CD4-positive, alpha-beta T cell treated with Interleukin-6 for 4 hours (primary cell): ENCODE results near the gene ROBO1.

Experiments used
- DNase-seq: peaks from one replicate; pipeline ENCODE4 v3.0.0-alpha.2; 2020; ENCODE audit warnings: mixed read lengths

The ROBO1 gene

GRCh38 chr3:79664455-79664854 lies 103.3 kb downstream of the ROBO1 start:
- DNase-seq = no peak

GRCh38 chr3:79661896-79662295 lies 105.9 kb downstream of the ROBO1 start:
- no peak for DNase-seq

DNA sequence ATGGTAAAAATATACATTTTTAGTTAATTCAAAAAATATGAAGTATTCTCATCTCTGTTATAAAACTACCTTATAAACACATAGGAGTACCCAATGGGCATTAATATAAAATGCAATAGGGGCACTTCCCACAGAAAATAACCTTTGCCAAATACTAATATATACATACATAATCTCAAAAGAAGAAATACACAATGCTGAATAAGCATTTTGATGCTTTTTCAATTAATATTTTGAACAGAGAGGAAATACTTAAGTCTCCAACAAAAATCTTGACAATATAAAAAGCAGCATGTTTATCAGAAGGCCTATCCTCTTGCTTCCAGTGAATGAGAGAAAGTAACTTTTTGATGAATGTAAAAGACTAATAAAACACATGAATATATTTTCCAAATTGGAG lies 110.7 kb downstream of the ROBO1 start:
- DNase-seq = no peak

DNA sequence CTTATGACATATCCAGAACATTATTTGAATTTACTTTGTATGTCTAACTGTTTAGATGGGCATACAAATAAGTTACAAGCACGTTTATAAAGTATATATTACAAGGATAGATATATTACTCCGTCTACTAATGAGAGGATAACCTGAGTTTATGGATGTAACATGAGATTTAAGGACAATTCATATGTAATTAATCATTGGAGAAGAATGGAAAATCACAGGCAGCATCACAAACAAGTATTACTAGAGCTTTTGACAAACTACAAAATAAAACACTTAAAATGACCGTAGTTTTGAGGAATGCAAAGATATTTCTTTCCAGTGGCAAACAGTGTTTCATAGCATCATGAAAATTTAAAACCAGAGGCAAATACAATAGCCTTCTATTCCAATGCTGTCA lies 113.8 kb downstream of the ROBO1 start:
- no peak for DNase-seq

- DNase-seq = no peak
Observed at GRCh38 chr3:79653266-79653830, 114.5 kb downstream of the ROBO1 start.

DNA sequence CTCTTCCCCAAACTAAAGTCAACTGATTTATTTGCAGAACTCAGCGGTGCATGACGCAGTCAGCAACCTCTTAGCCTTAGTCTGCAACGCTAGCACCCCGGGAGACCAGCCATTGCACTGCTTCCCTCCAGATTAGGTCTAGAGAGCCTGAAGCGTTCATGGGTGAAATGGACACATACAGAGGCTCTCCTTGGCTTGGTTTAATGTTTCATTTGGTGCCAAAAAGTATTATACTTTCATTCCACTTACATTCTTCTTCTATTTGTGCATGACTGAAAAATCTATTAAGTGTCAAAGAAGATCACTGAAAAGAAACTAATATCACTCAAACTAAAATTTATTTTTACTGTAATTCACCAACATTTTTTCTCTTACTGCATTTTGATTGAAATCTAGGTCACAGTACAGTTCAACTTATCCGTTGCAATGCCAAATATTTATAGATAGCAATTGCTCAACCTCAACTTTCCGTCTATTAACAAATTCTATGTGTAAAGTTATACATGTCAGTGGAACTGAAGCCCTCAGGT lies 116.2 kb downstream of the ROBO1 start:
- DNase-seq = no peak

DNA sequence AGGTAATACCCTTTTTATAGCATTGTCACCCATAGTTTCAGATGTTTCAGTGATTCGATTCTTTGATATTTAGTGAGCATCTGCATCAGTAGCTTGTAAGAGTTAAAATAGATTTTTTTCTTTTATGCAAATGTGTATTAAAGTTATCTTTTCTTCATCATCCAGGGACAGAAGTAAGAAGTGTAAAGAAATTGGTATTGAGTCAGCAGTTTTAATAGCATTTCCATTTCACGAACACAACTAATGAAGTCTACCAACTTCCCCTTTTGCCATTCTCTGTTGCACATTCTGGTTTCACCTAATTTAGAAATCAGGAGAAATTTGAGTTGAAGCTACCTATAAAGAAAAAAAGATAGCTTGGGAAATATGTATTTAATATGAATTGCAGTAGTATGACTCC lies 127.9 kb downstream of the ROBO1 start:
- DNase-seq = no peak

GRCh38 chr3:79636372-79636771 lies 131.4 kb downstream of the ROBO1 start:
- no peak for DNase-seq

GRCh38 chr3:79632842-79633241 lies 135.0 kb downstream of the ROBO1 start:
- no peak for DNase-seq

DNA sequence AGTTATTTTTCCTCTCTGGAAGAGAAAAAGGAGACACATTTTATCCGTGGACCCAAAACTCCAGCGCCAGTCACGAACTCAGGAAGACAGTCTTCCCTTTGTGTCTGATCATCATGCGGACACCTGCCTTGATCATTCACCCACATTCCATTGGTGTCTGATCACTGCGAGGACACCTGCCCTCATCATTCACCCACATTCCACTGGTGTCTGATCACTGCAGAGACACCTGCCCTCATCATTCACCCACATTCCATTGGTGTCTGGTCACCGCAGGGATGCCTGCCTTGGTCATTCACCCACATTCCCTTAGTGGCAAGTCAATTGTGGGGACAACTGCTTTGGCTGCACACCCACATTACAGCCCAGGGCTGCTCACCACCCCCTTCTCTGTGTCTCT lies 148.9 kb downstream of the ROBO1 start:
- no peak for DNase-seq

DNA sequence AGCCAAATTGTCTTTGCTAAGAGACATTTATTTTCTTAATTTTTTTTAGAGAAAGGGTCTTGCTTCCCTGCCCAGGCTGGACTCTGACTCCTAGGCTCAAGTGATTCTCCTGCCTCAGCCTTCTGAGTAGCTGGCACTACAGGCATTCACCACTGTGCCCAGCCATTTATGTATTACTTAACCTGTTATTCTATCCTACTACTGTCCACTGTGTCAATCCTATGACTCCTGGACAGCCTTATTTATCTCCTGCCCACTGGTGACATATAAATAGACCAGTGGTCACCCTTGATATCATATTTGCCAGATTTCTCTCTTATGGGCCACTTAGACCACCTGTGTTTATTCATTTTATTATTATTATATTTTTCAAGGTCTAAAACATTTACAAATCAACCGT lies 161.4 kb downstream of the ROBO1 start:
- no peak for DNase-seq

DNA sequence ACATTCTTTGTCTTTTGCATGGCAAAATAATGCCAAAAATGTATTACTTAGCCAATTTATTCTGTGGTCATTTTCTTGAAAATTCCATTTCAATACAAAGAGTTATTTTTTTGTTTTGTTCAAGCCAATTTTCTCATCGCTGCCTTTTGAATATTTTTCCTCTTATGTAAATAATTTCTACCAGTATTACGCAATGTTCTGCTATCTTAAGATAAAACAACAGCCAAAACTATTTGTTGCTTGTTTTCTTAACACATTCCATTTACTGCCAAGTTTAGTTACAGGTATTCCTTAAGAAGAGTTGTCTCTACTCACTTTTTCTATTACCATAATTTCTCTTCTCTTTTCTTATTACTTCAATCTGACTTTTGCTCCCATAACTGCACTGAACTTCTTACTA lies 163.1 kb downstream of the ROBO1 start:
- no peak for DNase-seq

DNA sequence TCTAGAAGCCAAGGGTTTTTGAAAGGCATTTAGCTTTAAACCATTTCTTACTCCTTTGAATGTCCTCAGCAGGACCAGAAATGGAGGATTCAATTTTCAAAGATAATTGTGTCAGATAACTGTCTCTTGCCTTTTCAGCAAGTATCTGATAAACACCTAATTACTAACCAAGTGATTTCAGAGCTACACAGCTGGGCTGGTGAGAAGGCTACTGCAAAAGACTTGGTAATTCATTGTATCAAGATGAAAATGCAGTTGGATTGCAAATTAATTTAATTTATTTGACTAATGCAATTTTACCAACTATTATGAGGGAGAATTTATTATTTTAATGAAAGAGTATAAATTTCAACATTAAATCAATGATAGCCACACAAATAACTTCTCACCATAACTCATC lies 165.4 kb downstream of the ROBO1 start:
- DNase-seq = no peak

DNA sequence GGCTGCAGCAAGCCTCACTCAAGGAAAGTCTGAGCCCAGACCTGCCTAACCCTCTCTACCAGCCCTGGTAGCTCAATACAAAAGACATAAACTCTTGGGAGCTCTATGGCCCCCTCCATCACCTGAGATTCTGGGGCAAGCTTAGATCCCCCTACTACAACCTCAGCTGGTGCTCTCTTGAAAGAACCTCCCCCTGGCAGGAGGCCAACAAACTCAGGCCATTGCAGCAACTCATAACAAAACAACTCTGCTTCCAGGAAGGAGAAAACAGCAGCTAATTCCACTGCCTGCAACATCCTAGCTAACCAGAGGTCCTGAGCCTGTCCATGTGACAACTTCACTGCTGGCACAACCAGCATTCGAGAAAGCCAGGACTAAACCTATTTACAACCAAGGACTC lies 169.2 kb downstream of the ROBO1 start:
- no peak for DNase-seq

GRCh38 chr3:79597709-79598108 lies 170.1 kb downstream of the ROBO1 start:
- DNase-seq = no peak

- no peak for DNase-seq
Observed at GRCh38 chr3:79587150-79587549, 180.6 kb downstream of the ROBO1 start.

- DNase-seq = no peak
Observed at GRCh38 chr3:79586232-79586631, 181.6 kb downstream of the ROBO1 start.

- no peak for DNase-seq
Observed at GRCh38 chr3:79572930-79573329, 194.9 kb downstream of the ROBO1 start.

DNA sequence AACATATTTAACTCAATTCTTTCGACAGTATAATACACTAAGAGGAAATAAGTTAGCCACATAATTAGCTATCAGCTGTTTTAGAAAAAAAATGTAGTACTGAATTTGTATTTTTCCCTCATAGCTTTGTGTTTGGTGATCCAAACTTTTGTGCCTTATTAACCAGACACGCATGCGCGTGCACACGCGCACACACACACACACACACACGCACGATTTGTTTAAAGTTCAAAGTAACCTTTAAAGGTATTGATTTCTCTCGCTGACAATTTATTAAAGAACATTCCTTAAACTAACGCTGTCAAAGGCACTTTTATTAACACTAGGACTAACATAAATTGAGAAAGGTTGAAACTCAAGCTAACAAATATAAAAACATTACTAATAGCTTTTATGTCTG lies 198.9 kb downstream of the ROBO1 start:
- no peak for DNase-seq

GRCh38 chr3:79564192-79564591 lies 203.6 kb downstream of the ROBO1 start:
- no peak for DNase-seq

DNA sequence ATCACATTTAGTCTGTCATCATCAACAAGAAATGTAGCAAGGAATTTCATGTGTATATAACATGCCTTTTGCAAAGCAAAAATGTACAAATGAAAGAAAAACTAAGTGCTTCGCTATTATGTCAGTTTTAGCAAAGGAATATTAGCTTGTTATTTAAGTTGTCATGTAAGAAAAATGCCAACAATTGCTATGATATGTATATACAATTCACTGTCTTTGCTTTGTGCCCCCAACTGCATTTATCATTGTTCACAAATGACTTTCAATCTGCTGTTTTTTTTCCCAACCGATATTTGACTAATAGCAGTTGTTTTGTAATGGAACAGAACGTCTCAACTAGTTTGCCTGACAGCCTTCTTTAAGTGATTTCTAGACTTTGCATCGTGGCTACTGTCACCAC lies 207.1 kb downstream of the ROBO1 start:
- DNase-seq = no peak

- no peak for DNase-seq
Observed at GRCh38 chr3:79558943-79559342, 208.9 kb downstream of the ROBO1 start.

- DNase-seq = no peak
Observed at GRCh38 chr3:79555655-79556054, 212.1 kb downstream of the ROBO1 start.

- DNase-seq = no peak
Observed at GRCh38 chr3:79551997-79552396, 215.8 kb downstream of the ROBO1 start.

DNA sequence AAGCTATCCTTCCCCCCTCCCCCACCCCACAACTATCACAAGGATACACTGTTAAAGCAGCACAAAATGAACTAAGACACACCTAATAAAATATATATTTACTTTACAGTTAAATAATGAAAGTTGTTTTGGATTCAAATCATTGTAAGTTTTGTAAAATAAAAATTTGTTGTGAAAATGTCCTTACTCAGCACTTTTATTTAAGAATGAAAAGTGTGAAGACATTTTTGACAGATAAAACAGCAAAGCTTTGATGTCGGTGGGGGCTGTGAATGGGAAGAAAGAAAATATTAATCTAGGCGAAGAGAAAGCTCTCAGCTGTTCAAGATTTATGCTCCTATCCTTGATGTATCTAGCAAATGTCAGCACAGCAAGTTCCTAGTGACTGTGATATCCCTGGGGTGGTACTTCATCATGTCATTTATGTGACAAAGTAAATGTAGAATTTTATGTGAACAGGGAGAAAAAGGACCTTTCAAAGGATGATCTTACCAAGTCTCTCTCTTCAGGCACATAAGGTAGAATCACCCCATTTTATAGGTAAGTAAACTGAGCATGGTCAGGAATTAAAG lies 216.4 kb downstream of the ROBO1 start:
- DNase-seq = no peak
